HL-60/S4 treated with phorbol 12-myristate 13-acetate at 8.2 ng/mL for 4 days and 3 days (cell line): ENCODE data around the gene RASSF8.

ENCODE experiments used
- in situ Hi-C: fragments of 300-500 bp; cut with MboI; formaldehyde crosslinking; loops from 2 replicates; pipeline ENCODE4 v1.15.0; 2022; ENCODE audit warnings: low sequenced_read_pairs

RASSF8 gene

GRCh38 chr12:25960143-25960542 is 1.7 kb downstream of the RASSF8 start:
- in situ Hi-C loops = no loop called here

GRCh38 chr12:25960961-25961360 is 2.5 kb downstream of the RASSF8 start:
- in situ Hi-C loops = no loop called here

DNA sequence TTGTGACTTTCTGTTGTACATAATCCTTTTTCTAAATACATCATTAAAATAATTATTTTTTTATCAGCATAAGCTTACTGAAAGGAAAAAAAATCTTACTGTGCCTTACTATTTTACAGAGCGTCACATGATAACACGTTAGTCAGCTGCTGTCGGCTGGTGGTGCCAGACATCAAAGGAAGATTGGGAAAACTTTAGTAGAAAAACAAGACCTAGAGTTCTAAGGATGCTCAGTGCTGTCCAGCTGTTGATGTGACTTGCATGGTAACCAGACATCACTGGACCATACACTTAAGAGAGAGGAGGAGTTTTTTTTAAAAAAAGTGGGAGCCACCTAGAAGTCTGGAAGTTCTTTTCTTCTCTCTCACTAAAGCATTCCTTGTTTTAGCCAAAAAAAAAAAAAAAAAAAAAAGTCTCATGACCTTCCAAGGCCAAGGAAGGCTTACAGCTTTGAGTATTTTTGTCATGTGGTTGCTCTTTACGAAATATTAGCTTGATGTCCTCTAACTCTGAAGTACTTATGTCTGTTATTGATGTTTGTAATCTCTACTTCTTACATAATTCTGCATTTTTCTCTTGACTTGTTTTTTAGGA is 4.5 kb downstream of the RASSF8 start:
- in situ Hi-C loops = no loop called here

DNA sequence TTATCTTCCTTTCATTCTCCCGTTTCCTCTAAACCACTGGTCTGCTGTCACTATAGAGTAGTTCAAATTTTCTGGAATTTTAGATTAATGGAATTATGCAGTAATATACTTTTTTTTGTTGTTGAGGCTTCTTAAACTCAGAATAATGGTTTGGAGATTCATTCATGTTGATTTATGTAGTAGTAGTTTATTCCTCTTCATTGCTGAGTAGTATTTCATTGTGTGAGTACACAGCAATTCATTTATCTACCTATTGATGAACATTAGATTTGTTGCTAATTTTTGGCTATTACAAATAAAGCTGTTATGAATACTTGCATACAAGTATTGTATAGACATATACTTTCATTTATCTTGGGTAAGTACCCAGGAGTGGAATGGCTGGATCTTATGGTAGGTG is 7.2 kb downstream of the RASSF8 start:
- in situ Hi-C loops = no loop called here

- in situ Hi-C loops = no loop called here
Measured at GRCh38 chr12:25970082-25970481, 11.6 kb downstream of the RASSF8 start.

DNA sequence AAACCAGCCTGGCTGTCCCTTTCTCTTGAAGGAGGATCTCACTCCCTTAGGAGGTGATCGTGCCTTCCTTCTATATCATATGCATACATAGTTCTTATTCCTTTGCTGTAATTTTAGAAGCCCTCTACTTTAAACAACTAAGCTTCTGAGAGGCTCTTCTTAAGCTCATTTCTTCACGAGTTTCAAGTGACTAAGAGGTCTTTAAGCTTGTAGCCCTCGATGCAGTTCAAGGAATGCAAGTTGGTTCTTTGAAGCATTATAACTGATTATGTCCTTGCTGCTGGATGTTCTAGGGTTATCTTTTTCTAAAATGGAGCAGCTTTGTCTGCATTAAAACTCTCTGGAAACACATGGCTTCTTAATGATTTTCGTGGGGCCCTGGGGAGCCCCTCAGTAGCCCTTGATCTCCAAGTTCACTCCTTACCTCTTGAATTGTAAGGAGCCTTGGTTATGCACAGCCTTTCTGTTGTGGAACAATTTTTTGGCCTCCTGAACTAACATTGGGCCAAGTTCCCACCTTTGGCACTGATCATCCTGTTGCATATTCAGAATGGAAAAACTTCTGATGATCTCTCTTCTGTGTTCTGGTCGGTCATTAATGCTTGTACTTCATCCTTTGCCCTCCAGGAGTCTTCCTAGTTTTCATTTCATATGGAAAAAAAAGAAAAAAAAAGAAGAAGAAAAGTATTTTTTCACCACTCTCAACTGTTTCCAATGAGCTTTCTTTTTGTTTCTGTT is 12.6 kb downstream of the RASSF8 start:
- in situ Hi-C loops = no loop called here

DNA sequence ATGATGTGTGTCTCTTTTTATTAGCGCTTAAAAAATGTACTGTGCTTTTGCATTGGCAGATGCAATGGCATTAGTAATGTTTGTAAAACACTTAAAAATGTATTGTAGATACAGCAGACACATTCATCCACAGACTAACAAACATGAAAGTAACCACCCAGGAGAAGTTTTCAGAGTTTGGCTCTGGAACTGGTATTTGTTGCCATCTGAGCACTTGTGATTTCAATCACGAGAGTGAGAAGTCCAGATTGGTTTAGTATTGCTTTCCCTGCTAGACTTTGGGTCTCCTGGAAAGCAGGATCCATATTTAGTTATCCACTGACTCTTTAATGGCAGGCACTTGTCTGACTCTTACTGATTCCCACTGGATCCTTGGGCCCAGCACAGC is 13.2 kb downstream of the RASSF8 start:
- in situ Hi-C loops = no loop called here

- in situ Hi-C loops = no loop called here
Measured at GRCh38 chr12:25972783-25973182, 14.3 kb downstream of the RASSF8 start.

DNA sequence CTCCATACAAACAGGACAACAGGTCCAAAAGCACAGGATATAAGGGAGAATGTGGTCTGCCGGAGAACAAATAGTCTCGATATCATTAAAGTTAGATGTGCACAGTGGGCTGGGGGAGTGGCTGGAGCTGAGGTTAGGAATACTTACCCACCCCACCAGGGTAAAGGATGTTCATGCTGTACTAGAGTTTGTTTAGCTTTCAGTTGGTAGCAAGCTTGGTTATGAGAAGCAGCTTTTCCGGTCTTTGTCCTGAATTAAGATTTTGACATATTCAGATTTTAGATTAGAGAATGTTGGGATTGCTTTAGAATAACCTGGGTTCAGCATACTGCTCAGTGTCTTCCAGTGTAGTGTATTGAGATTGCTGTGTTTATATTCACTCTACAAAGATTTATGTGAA is 16.7 kb downstream of the RASSF8 start:
- in situ Hi-C loops = no loop called here

DNA sequence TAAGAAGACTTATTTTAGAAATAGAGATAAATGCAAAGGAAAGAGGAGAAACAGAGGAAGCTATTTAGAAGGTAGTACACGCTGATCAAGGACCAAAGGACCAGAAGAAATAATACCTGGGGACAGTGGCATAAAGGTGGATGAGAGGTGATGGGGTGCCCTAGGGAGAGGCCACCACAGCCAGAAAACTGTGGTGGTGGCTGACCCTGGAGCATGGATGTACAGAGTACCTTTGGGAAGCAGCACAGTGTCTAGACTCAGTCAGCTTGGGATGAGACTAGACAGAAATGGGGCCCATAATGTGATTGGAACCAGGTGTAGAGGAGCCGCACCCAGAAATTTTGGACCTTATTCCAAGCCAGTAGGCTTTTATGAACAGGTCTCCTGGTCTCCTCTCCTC is 17.2 kb downstream of the RASSF8 start:
- in situ Hi-C loops = no loop called here

DNA sequence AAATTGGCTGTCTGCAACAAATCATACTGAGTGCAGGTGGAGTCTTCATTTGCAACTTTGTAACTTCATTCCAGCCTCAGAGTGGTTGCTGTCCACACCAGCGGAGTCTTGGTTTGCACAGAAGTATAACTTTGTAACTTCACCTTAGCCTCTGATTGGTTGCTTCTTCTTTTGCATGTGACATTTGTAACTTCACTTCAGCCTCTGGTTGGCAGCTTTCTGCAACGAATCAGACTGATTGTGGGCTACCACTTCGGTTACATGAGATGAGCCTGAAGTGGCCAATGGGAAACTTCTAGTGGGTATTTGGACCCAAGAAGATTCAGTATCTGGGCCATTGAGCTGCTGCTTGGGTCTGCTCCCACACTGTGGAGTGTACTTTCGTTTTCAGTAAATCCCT is 17.8 kb downstream of the RASSF8 start:
- in situ Hi-C loops = no loop called here

DNA sequence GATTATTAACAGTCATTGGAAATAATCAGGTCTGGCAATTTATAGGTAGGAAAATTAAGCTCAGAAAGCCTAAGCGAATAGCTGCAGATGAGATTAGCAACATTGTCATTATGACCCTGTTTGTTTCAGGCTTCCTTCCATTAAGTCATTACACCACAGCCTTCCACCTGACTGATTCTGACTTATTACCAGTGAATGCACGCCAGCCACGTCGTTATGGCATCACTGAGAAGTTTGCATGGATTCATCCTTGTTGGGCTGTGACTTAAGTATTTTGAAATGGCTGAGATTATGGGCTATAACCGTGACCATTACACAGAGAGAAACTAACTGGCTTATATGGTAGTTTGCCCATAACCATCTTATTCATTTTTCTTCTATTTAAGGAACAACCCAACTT is 18.6 kb downstream of the RASSF8 start:
- in situ Hi-C loops = no loop called here

DNA sequence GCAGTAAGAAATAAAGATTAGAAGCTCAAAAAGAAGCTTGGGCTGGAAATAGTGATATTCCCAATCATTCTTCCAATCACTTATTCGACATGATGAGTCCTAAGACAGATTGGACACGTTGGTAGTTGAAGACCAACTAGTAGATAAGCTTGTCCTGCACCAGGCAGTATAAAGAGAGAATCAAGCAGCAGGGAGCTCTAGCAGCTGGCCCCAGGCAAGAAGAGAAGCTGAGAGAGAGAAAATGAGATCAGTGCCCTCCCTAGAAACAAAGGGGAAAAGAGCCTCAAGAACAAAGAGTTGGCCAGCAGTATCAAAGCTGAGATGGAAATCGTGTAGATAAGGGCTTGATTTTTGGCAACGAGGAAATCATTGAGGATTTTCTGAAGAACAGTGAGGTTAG is 20.6 kb downstream of the RASSF8 start:
- in situ Hi-C loops = no loop called here

- in situ Hi-C loops = no loop called here
Measured at GRCh38 chr12:25979563-25979962, 21.1 kb downstream of the RASSF8 start.

- in situ Hi-C loops = no loop called here
Measured at GRCh38 chr12:25980035-25980434, 21.6 kb downstream of the RASSF8 start.

DNA sequence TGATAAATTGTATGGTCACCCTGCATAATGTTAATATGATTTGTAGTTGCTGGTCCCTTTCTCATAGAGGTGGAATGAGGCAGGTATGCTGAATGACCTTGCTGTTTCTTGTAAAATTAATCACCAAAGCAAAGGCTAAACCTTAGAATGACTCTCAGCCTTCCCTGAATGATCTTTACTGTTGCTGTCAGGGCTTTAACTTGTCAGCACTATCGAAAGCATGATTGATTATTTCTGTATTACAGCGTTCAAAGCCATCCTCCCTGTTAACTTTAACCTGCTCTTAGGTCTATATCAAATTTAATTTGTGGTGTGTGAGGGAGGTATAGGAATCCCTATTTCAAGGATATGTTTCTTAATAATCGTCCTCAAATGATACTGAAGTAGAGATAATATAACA is 23.1 kb downstream of the RASSF8 start:
- in situ Hi-C loops = no loop called here

- in situ Hi-C loops = no loop called here
Measured at GRCh38 chr12:25982416-25982815, 23.9 kb downstream of the RASSF8 start.

- in situ Hi-C loops = no loop called here
Measured at GRCh38 chr12:25983625-25984024, 25.1 kb downstream of the RASSF8 start.

- in situ Hi-C loops = no loop called here
Measured at GRCh38 chr12:25984759-25985158, 26.3 kb downstream of the RASSF8 start.

DNA sequence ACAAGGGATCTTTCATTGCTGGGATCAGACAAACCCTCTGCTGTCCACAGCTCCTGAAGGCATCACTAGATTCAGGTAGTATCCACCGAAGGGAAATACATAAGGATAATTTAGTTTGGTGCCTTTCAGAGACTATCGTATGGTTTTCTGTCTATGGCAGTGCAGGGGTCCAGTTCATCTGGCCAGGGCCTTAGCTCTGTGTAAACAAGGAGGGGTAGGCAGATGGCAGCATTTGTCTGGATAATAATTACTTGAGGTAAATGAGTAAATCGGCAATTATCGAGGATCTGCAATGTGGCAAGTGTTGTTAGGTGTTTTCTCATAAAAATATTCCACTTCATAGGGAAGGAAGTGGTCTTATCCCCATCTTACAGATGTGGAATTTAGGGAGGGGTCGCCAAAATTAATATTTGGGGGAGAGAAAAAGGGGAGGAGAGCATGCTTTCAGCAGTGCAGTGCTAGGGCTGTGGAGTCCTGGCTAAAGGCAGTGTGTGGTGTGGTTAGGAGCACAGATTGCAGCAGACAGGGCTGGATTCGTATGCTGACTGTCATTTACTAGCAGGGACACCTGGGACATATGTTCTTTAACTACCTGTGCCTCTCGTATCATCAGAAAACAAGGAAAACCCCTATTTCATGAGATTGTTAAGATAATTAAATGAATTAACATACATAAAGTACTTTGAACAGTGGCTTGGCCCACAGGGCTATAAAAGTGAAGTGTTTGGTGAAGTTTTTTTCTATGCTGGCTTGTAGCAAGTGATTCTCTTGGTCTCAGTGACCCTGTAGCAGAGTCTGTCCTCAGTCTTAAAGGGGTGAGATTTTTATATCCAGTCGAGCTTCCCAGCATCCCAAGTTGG is 27.1 kb downstream of the RASSF8 start:
- in situ Hi-C loops = no loop called here

DNA sequence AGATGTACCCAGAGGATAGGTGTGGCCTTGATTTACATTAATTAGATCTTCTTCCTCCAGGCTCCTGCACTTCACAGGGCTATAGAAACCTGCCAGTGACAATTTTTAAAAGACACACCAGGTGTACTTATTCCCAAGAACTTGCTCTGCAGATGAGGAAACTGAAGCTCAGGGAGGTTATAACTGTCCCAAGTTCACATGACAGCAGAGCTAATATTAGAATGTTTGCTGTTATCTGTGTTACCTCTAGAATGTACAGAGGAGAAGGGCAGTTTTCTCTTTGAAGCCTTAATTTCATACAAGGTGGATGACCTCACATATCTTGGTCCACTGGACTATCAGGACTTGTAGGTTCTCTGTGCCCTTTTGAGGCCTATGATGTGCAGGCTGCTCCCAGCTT is 27.7 kb downstream of the RASSF8 start:
- in situ Hi-C loops = no loop called here

DNA sequence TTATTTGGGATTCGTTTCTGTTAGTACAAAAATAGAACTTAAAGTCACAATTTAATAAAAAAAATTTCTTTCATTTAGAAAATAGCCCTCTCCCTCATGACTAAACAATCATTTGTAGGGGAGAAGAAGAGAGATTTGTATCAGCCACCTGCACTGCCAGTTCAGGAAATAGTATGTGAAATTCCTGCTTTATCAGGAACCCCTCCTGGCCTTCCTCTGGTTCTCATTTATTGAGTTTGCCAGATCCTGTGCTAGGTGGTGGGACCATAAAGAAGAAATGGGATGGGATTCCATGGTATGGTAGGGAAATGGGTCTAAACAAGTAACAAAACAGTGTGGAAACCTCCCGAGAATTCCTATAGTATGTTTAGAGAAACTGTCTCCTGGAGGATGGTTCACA is 30.0 kb downstream of the RASSF8 start:
- in situ Hi-C loops = no loop called here
